ENCODE data around the gene ACP7. TPM values are rescaled to one million over a fixed set of nuclear protein-coding genes. Genes with fewer than 3 reads are reported as not detected.

Gene ACP7
- total and polyA plus RNA-seq, 2 donors (not counting 3 experiments of a cell fraction or from before 2014, with no cell fraction given): 0.04 to 0.49 TPM

DNA sequence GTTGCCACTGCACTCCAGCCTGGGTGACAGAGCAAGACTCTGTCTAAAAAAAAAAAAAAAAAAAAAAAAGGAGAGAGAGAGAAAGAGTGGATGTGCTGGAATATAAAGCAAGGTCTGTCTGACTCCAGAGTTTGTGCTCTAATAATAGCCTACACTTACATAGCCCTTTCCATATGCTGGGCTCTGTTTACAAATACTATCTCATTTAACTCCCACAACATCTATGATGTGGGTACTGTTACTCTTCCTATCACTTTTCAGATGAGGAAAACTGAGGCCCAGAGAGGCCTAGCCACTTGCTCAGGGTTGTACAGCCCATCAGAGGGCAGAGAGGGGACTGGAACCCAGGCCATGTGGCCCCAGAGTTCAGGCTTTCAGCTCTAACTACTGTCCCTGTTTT, 25.5 kb downstream of the ACP7 start:
- no peaks in the 10 kb centered on the region for H3K4me1 ChIP-seq (ENCODE audit: control insufficient read depth, extremely low read depth, insufficient read depth, low read length)
- no peak overlapping the region for H3K4me2 ChIP-seq (ENCODE audit: insufficient read depth, low read length)
- H2AFZ ChIP-seq (ENCODE audit: low read depth, low read length): no peak overlapping the region
- FAIRE-seq (no peak), DNase-seq (ENCODE audit: low read depth, low spot score) (no peak)
- TF ChIP-seq, protein P1, sequence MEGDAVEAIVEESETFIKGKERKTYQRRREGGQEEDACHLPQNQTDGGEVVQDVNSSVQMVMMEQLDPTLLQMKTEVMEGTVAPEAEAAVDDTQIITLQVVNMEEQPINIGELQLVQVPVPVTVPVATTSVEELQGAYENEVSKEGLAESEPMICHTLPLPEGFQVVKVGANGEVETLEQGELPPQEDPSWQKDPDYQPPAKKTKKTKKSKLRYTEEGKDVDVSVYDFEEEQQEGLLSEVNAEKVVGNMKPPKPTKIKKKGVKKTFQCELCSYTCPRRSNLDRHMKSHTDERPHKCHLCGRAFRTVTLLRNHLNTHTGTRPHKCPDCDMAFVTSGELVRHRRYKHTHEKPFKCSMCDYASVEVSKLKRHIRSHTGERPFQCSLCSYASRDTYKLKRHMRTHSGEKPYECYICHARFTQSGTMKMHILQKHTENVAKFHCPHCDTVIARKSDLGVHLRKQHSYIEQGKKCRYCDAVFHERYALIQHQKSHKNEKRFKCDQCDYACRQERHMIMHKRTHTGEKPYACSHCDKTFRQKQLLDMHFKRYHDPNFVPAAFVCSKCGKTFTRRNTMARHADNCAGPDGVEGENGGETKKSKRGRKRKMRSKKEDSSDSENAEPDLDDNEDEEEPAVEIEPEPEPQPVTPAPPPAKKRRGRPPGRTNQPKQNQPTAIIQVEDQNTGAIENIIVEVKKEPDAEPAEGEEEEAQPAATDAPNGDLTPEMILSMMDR (IDR thresholded peaks at IDR 0.05; ENCODE audit: extremely low read depth in 1 of 2, insufficient read depth in 1 of 2, low read depth in 1 of 2, low read length in 2 of 2): no peak
- TF ChIP-seq JUN (IDR thresholded peaks at IDR 0.05; ENCODE audit: borderline replicate concordance, insufficient read depth, insufficient read length, low read depth) (no peak), MYC (IDR thresholded peaks at IDR 0.05; ENCODE audit: low read depth, low read length) (no peak), FOS (IDR thresholded peaks at IDR 0.05; ENCODE audit: borderline replicate concordance, insufficient read depth, low read length) (no peak), POLR2A (IDR thresholded peaks at IDR 0.05; ENCODE audit: low read depth, low read length) (no peak), GATA2 (IDR thresholded peaks at IDR 0.05; ENCODE audit: insufficient read depth, insufficient read length, low read depth, low read length) (no peak), EZH2 (IDR thresholded peaks at IDR 0.05; ENCODE audit: borderline replicate concordance, low read depth, low read length, severe bottlenecking) (no peak), POLR2AphosphoS5 (IDR thresholded peaks at IDR 0.05; ENCODE audit: insufficient read depth, low read depth, low read length) (no peak), MAX (IDR thresholded peaks at IDR 0.05; ENCODE audit: insufficient read depth, insufficient read length) (no peak)
- no peak overlapping the region for H3K27ac ChIP-seq (ENCODE audit: insufficient read depth, low read depth, low read length)
- H3K9me3 ChIP-seq (replicated peaks; ENCODE audit: control insufficient read depth, insufficient read depth, low read length): no peaks in the 10 kb centered on the region
- intact Hi-C loops (cut with micrococcal nuclease) (loop anchor here (1.0 to 2.0 kb wide), 3 partner anchors 57 to 219 kb away; no protein-coding TSS in a partner anchor), dilution Hi-C loops (cut with MboI; ENCODE audit: extremely low pct_ligation_motif_present, low sequenced_read_pairs) (no loop called here)
- H4K20me1 ChIP-seq (replicated peaks; ENCODE audit: control insufficient read depth, extremely low read depth, insufficient read depth, low read length): no peaks in the 10 kb centered on the region
- H3K9me1 ChIP-seq (replicated peaks; ENCODE audit: control insufficient read depth, extremely low read depth, insufficient read depth, low read length): no peaks in the 10 kb centered on the region
- no peak overlapping the region for H3K9ac ChIP-seq (replicated peaks; ENCODE audit: extremely low read depth, insufficient read depth, low read length)
- no TSS peak for BruUV-seq (replicated peaks)
- H3K79me2 ChIP-seq (ENCODE audit: control insufficient read depth, insufficient read depth, low read length): no peaks in the 10 kb centered on the region
- ChIA-PET CTCF (interaction anchor here (0.6 to 1.9 kb wide), 12 partner anchors 8 to 219 kb away, joined by 3 to 16 read pairs (median 4); no protein-coding TSS in a partner anchor), POLR2A (no interaction called here)
- H3K36me3 ChIP-seq (ENCODE audit: control insufficient read depth in 2 of 2, extremely low read depth in 1 of 2, insufficient read depth in 2 of 2, low read length in 2 of 2): no peaks in the 10 kb centered on the region
- no peak overlapping the region for H3K4me3 ChIP-seq (replicated peaks in 1 of 3; ENCODE audit: insufficient read depth in 1 of 3, low read depth in 1 of 3, low read length in 3 of 3)
- H3K27me3 ChIP-seq (ENCODE audit: control insufficient read depth in 2 of 2, insufficient read depth in 2 of 2, low read length in 2 of 2): peaks cover 0 to 2% of the 10 kb centered on the region in 2 experiments
